ENCODE measurements around the gene SMARCB1. TPM values are rescaled to one million over a fixed set of nuclear protein-coding genes. Genes with fewer than 3 reads are reported as not detected.
A peak's percentile ranks its signal among the peaks of the same experiment; 100 is the strongest.

SMARCB1 gene
- total RNA-seq, 1 experiment from 2014 or later = 136 TPM

GRCh38 chr22:23789121-23789520 is 2.4 kb downstream of the SMARCB1 start:
- no CpG with 5 or more reads among the region's 4 CpGs for WGBS (ENCODE audit: extremely low coverage, insufficient read length, low lambda C conversion rate)
- H3K79me1 ChIP-seq (ENCODE audit: insufficient read depth, low read depth, low read length, poor library complexity, severe bottlenecking) = no peaks in the 10 kb centered on the region
- Mint-ChIP-seq H3K4me3 (peak overlapping the region in 1 of 2 experiments; percentile 45; a peak in 2 of 5 replicates), H3K9me3 (no peaks in the 10 kb centered on the region), H3K27ac (no peak overlapping the region; a peak in 1 of 7 replicates), H3K36me3 (ENCODE audit: insufficient read depth in 1 of 3, low read depth in 3 of 3) (peaks cover 10 to 32% (median 29%) of the 10 kb centered on the region in 3 experiments; a peak in 6 of 7 replicates), H3K4me1 (peaks cover 22 to 30% of the 10 kb centered on the region in 2 experiments), H3K27me3 (ENCODE audit: low read depth) (no peaks in the 10 kb centered on the region)
- H4K91ac ChIP-seq (ENCODE audit: insufficient read length, low read depth, low read length) = no peak overlapping the region
- no peaks in the 10 kb centered on the region; the same call in 1 of the 2 replicates for H3K27me3 ChIP-seq (ENCODE audit: insufficient read depth, low read length)
- peak; percentile 34 for DNase-seq
- H2BK12ac ChIP-seq (ENCODE audit: insufficient read length, low read depth, low read length) = no peak overlapping the region
- peaks cover 2% of the 10 kb centered on the region for H3K23me2 ChIP-seq (ENCODE audit: insufficient read length, low read depth, low read length, poor library complexity, severe bottlenecking)
- H2BK120ac ChIP-seq (ENCODE audit: low read depth, low read length, poor library complexity, severe bottlenecking) = no peak overlapping the region
- no peak overlapping the region for H3K23ac ChIP-seq (ENCODE audit: insufficient read length, low read depth, low read length)
- no peak overlapping the region for H4K5ac ChIP-seq (ENCODE audit: insufficient read length, low read depth, low read length)
- H2BK20ac ChIP-seq (ENCODE audit: low read depth, low read length, poor library complexity, severe bottlenecking) = no peak overlapping the region
- H3K9ac ChIP-seq (ENCODE audit: extremely low read depth, insufficient read length, low read length) = no peak overlapping the region
- H2BK5ac ChIP-seq (ENCODE audit: insufficient read length, low read length) = no peak overlapping the region
- H3K4me2 ChIP-seq (ENCODE audit: insufficient read depth, insufficient read length, low read length) = no peak overlapping the region
- H3K56ac ChIP-seq (ENCODE audit: insufficient read length, low read depth, low read length) = no peak overlapping the region
- no peak for TF ChIP-seq CTCF (conservative IDR thresholded peaks at IDR 0.05)
- no peak overlapping the region for H3K18ac ChIP-seq (ENCODE audit: insufficient read length, low read depth, low read length)
- peaks cover 16% of the 10 kb centered on the region; the same call in 1 of the 2 replicates for H3K79me2 ChIP-seq (ENCODE audit: insufficient read depth, low read length)
- no peak overlapping the region for H2AK5ac ChIP-seq (ENCODE audit: insufficient read length, low read length)
- H4K8ac ChIP-seq (replicated peaks; ENCODE audit: insufficient read length, low read depth, low read length) = no peak overlapping the region
- H3K4me1 ChIP-seq (ENCODE audit: insufficient read depth, low read length) = peaks cover 2% of the 10 kb centered on the region; the same call in 1 of the 2 replicates
- no peaks in the 10 kb centered on the region for H3K9me3 ChIP-seq (ENCODE audit: control insufficient read depth, low read depth, low read length)
- H3K27ac ChIP-seq (ENCODE audit: insufficient read length, low read depth, low read length) = no peak overlapping the region
- H3T11ph ChIP-seq (ENCODE audit: low read length) = no peak overlapping the region
- no peak overlapping the region for H3K14ac ChIP-seq (ENCODE audit: insufficient read depth, low read length)
- no peak overlapping the region for H3K4ac ChIP-seq (ENCODE audit: low read depth, low read length)
- no peak overlapping the region for H2BK15ac ChIP-seq (ENCODE audit: low read depth, low read length)
- H4K20me1 ChIP-seq (ENCODE audit: control insufficient read depth, insufficient read depth, insufficient read length) = no peaks in the 10 kb centered on the region
- no peak overlapping the region for H2AFZ ChIP-seq (ENCODE audit: low read length)
